Activated effector memory CD4-positive, alpha-beta T cell treated with anti-CD3 and anti-CD28 coated beads, Interleukin-2, amount 50 U/mL, for 16 hours (primary cell): Measurements from ENCODE around the gene FBXO41.

Source experiments
- DNase-seq: peaks from one replicate; pipeline ENCODE4 v3.0.0-alpha.2; 2020

Gene FBXO41

DNA sequence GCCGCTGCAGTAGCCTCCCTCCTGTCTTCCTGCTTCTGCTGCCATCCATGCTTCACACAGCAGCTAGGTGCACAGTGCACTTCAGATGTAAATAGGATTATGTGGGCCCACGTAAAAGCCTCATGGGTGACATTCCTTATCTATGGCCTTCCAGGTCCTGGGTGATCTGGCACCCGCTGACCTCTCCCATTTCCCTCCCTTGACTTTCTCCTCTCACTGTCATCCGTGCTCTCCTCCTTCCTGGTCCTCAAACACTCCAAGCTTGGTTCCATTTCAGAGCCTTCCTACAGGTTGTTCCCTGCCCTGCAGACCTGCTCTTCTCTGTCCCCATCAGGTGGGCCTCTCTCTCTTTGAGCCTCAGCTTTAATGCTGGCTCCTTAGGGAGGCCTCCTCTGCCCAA, 74.3 kb downstream of the FBXO41 start:
- DNase-seq, result no peak

DNA sequence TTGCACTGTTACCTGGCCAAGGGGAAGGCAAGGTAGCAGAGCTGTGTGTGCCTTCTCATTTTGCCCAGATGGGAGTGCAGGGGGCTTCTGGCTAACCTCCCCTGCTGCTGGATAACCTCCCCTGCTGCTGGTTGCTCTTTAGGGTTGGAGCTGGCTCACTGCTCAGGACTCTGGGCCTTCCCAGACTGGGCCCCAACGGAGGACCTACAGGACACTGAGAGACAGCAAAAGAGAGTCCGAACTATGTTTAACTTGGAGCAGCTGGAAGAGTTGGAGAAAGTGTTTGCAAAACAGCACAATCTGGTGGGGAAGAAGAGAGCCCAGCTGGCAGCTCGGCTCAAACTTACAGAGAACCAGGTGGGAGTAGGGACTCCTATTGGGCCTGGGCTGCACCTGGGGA, 76.0 kb downstream of the FBXO41 start:
- no peak for DNase-seq

DNA sequence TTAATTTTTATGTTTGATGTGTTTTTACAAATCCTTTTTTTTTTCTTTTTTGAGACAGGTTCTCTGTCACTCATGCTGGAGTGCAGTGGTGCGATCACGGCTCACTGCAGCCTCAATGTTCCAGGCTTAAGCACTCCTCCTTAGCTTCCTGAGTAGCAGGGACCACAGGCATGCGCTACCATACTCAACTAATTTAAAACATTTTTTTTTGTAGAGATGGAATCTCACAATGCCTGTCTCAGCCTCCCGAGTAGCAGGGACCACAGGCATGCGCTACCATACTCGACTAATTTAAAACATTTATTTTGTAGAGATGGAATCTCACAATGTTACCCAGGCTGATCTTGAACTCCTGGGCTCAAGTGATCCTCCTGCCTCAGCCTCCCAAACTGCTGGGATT, 78.7 kb downstream of the FBXO41 start:
- DNase-seq, result no peak
